Mucosa of gallbladder (tissue), 1 donor: ENCODE results near the gene POU1F1. TPM values are rescaled to one million over a fixed set of nuclear protein-coding genes. Genes with fewer than 3 reads are reported as not detected.
"Not testable (repeated sequence)": the region's sequence is repeated elsewhere in the genome, so short reads cannot be mapped to it uniquely, and the experiment has no call there.

ENCODE experiments used
- DNase-seq: peaks from one replicate; pipeline ENCODE4 v3.0.0-alpha.2; 2020; ENCODE audit warnings: low spot score
- total RNA-seq: library from RNA; stranded (reverse); gene quantifications from one replicate; pipeline ENCODE4 v1.2.1, GENCODE V29; 2021
- donor health status: DM: no; HTN: no; CAD: no.

The POU1F1 gene
- total RNA-seq: not detected

GRCh38 chr3:87276484-87276883, at the start of gene POU1F1:
Gene POU1F1 (minus strand): TSS chr3:87276584. CDS start chr3:87276462, 122 bp downstream.
- DNase-seq: no peak

GRCh38 chr3:87324609-87325008, 48.2 kb upstream of the POU1F1 start:
- no peak for DNase-seq

- DNase-seq: no peak
Measured at GRCh38 chr3:87320756-87321626, 44.6 kb upstream of the POU1F1 start.

- DNase-seq: no peak
Measured at GRCh38 chr3:87318617-87319021, 42.2 kb upstream of the POU1F1 start.

- DNase-seq: no peak
Measured at GRCh38 chr3:87317779-87318178, 41.4 kb upstream of the POU1F1 start.

GRCh38 chr3:87313641-87314040, 37.3 kb upstream of the POU1F1 start:
- DNase-seq: no peak

GRCh38 chr3:87311309-87311708, 34.9 kb upstream of the POU1F1 start:
- DNase-seq: no peak

GRCh38 chr3:87309601-87310000, 33.2 kb upstream of the POU1F1 start:
- peak; percentile 31 for DNase-seq

GRCh38 chr3:87307805-87308204, 31.4 kb upstream of the POU1F1 start:
- no peak for DNase-seq

- no peak for DNase-seq
Measured at GRCh38 chr3:87305517-87305916, 29.1 kb upstream of the POU1F1 start.

GRCh38 chr3:87305031-87305430, 28.6 kb upstream of the POU1F1 start:
- not testable (repeated sequence) for DNase-seq

- no peak for DNase-seq
Measured at GRCh38 chr3:87298111-87298718, 21.8 kb upstream of the POU1F1 start.

- no peak for DNase-seq
Measured at GRCh38 chr3:87288446-87288845, 12.1 kb upstream of the POU1F1 start.

- DNase-seq: no peak
Measured at GRCh38 chr3:87287011-87287410, 10.6 kb upstream of the POU1F1 start.

GRCh38 chr3:87272718-87273341, 3.6 kb downstream of the POU1F1 start:
- no peak for DNase-seq

GRCh38 chr3:87270908-87271700, 5.3 kb downstream of the POU1F1 start:
- no peak for DNase-seq

GRCh38 chr3:87269723-87270122, 6.7 kb downstream of the POU1F1 start:
- no peak for DNase-seq

GRCh38 chr3:87268646-87269211, 7.7 kb downstream of the POU1F1 start:
- no peak for DNase-seq

GRCh38 chr3:87267953-87268645, 8.3 kb downstream of the POU1F1 start:
- DNase-seq: no peak

- DNase-seq: no peak
Measured at GRCh38 chr3:87261925-87262324, 14.5 kb downstream of the POU1F1 start.

GRCh38 chr3:87260270-87260669, 16.1 kb downstream of the POU1F1 start:
- peak; percentile 16 for DNase-seq
